GM08714 (cell line): Measurements from ENCODE around the gene ANGEL2.

Source experiments
- H3K4me3 ChIP-seq: fragments of 200-500 bp; sonication (Bioruptor generic); 2 replicates; pipeline ENCODE4 v1.5.1; 2014; ENCODE audit warnings: mild to moderate bottlenecking, low read length, inconsistent platforms
- ZNF274 ChIP-seq: IDR thresholded peaks from 2 replicates; pipeline ENCODE4 v1.6.1; 2012; ENCODE audit warnings: mild to moderate bottlenecking, low read depth, low read length

ANGEL2 gene

GRCh38 chr1:212986551-212986950, 29.1 kb downstream of the ANGEL2 start:
- no peak overlapping the region for H3K4me3 ChIP-seq
- TF ChIP-seq ZNF274: no peak

- H3K4me3 ChIP-seq: no peak overlapping the region
- no peak for TF ChIP-seq ZNF274
Observed at GRCh38 chr1:212984522-212985291, 31.0 kb downstream of the ANGEL2 start.

DNA sequence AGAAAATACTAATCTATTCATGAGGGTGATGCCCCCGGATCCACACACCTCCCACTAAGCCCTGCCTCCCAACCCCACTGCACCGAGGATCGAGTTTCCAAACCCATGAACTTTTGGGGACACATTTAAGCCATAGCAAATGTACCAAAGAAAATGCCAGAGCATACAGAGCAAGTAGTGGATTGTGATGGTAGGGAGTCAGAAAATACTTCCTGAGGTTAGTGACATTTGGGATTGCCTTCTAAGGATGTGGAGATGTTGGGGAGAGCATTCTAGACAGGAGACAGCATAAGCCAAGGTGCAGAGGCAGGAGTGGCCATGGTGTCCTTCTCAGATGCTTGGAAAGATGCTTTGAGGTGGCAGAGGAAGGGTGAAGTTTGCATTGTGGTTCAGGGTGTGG, 32.2 kb downstream of the ANGEL2 start:
- H3K4me3 ChIP-seq: no peak overlapping the region
- no peak for TF ChIP-seq ZNF274

DNA sequence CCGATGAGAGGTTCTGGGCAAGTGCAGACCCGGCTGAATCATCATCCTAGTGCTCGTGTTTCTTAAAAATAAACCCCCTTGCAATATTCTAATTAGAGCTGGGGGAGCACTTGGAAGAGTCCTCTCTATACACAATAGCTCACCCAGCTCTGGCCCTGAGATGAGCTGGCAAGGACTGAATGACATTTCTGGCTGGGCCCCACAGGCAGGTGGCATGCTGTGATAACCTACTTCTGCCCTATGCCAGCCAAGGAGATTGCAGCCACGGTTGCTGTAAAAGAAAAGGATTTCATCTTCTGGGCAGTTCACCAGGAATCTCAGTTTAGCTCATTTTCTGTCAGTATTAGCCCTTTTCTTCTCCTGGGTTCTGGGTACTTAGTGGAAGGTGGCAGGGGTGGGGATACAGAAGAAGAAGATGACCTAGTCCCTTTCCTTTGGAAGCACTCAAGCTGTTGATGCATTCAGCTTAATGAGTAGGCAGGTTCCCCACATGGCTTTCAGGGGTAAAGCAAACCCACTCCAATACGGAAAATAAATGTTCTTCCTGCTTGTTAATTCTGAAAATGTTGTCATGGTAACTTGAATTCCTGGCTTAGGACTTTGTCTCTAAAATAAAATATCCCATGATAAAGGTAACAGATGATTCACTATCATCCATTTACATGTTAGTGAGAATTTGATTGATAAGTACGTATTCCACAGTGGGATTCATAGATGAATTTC, 33.1 kb downstream of the ANGEL2 start:
- TF ChIP-seq ZNF274: no peak
- H3K4me3 ChIP-seq: no peak overlapping the region

- TF ChIP-seq ZNF274: no peak
- no peak overlapping the region for H3K4me3 ChIP-seq
Observed at GRCh38 chr1:212981571-212982328, 33.9 kb downstream of the ANGEL2 start.

DNA sequence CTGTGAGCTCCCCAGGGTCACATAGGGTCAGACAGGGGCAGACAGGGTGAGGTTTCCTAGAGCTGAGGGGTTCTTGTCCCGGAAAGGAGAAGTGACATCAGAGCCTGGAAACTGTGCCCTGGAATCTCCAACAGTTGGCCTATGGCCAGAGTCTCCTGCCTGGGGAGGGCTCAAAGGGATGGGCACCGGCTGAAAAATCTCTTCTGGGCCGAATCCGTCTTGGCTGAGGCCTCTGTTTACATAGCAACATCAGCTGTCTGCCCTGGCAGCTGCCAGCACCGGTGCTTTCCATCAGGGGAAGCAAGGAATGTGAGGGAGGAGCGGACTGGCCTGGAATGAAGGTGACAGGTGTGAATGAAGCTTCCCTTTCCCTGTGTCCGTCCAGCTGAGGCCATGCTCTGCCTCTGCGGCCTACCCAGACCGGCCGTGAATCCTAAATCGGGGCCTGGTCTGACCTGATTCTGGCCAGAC, 34.6 kb downstream of the ANGEL2 start:
- no peak overlapping the region for H3K4me3 ChIP-seq
- no peak for TF ChIP-seq ZNF274

GRCh38 chr1:212980123-212980785, 35.4 kb downstream of the ANGEL2 start:
- no peak for TF ChIP-seq ZNF274
- H3K4me3 ChIP-seq: no peak overlapping the region

GRCh38 chr1:212979340-212980122, 36.1 kb downstream of the ANGEL2 start:
- no peak overlapping the region for H3K4me3 ChIP-seq
- TF ChIP-seq ZNF274: no peak

DNA sequence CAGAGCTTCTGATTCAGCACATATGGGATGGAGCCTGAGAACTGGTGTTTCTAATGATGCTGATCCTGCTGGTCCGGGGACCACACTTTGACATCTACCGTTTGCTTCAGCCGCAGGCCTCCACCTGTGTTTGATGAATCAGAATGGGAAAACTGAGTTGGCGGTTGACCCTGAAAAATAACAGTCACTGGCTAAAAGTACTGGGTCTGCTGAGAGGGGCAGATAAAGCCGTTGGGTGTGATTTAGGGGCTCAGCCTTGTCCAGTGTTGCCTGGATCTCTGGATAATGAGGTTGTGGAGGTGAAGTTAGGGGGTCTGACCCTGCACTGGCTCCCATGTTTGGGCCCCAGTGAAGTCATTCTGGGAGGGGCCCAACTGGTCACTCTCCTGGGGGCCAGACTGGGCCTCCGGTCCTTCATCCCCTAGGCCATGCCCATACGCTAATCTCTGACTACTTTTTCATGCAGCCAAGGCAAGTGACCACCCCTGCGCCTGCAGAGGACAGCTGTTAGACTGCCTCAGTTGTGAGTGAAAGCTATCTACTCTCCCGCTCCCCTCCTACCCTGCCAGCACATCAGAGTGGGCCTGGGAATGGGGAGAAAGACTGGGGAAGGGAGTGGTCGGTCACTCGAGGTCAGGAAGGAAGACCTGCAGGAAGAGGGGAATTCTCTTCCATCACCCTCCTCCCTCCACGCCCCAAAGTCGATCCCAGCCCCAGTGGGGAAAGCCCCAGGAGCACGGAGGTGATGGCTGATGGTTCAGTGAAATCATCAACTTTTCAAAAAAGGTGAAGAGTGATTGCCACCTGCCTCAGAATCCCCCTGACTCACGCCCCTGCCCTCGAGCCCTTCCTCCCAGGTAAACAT, 37.7 kb downstream of the ANGEL2 start:
- no peak for TF ChIP-seq ZNF274
- H3K4me3 ChIP-seq: no peak overlapping the region

GRCh38 chr1:212976586-212976985, 39.1 kb downstream of the ANGEL2 start:
- no peak for TF ChIP-seq ZNF274
- H3K4me3 ChIP-seq: no peak overlapping the region

DNA sequence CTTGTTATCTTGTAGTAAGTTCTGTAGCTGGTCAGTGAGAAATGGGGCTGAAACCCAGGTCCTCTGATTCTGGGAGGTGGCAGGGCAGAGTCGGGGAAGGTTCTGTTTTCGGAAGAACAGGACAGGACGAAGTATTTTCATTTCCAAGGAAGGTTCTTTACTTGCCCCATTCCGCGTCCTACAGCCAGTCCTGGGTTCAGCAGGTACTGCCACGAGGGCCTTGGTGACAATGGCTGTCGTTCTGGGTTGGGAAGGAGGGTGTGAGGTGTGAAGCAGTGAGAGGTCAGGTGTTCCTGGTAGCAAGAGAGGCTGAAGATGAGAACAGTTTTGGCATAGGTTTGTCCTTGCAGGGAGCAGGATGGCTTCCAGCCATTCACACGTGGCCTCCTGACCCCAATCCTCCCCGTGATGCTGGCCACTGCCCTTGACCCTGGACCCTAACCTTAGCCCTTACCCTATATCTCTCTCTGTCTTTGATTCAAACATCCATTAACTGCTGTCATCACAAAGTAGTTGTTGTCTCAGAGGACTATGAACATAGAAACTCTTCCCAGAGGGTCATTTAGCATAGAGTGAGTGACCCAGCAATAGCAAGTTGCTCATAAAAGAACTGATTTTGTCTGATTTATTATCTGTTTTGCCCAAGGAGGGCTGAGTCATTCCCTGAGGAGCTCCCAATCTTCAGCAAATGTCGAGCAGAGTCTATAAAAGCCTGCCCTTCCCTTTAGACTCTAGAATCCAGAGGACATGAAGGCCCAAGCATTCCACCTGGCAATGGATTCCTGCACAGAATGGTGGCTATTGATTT, 40.4 kb downstream of the ANGEL2 start:
- no peak overlapping the region for H3K4me3 ChIP-seq
- no peak for TF ChIP-seq ZNF274

- H3K4me3 ChIP-seq: no peak overlapping the region
- no peak for TF ChIP-seq ZNF274
Observed at GRCh38 chr1:212974711-212975110, 41.0 kb downstream of the ANGEL2 start.
